G401.6 (cell line): ENCODE results near the gene TAF4.

Experiments used
- FAIRE-seq: peaks from 2 replicates; lab custom pipeline; 2012; peaks lifted over from hg19 to GRCh38; lab: Jason Lieb, UNC

Gene TAF4

GRCh38 chr20:62021793-62022385 lies 43.8 kb downstream of the TAF4 start:
- no peak for FAIRE-seq

- no peak for FAIRE-seq
These were observed 44.6 kb downstream of the TAF4 start for GRCh38 chr20:62020935-62021701.

GRCh38 chr20:62019881-62020492 lies 45.7 kb downstream of the TAF4 start:
- FAIRE-seq, result no peak

- FAIRE-seq, result no peak
These were observed 46.4 kb downstream of the TAF4 start for GRCh38 chr20:62019144-62019805.

- FAIRE-seq, result no peak
These were observed 47.1 kb downstream of the TAF4 start for GRCh38 chr20:62018437-62019143.

GRCh38 chr20:62015540-62016288 lies 50.0 kb downstream of the TAF4 start:
- no peak for FAIRE-seq

- FAIRE-seq, result no peak
These were observed 50.7 kb downstream of the TAF4 start for GRCh38 chr20:62014889-62015537.

GRCh38 chr20:62014488-62014775 lies 51.2 kb downstream of the TAF4 start:
- no peak for FAIRE-seq

GRCh38 chr20:62012631-62013030 lies 53.0 kb downstream of the TAF4 start:
- FAIRE-seq, result no peak

GRCh38 chr20:62011938-62012534 lies 53.6 kb downstream of the TAF4 start:
- no peak for FAIRE-seq

- FAIRE-seq, result no peak
These were observed 54.3 kb downstream of the TAF4 start for GRCh38 chr20:62011403-62011790.

GRCh38 chr20:62010551-62011402 lies 54.9 kb downstream of the TAF4 start:
- peak; percentile 84 for FAIRE-seq

GRCh38 chr20:62009869-62010445 lies 55.7 kb downstream of the TAF4 start:
- no peak for FAIRE-seq

GRCh38 chr20:62009322-62009721 lies 56.4 kb downstream of the TAF4 start:
- no peak for FAIRE-seq

- no peak for FAIRE-seq
These were observed 57.0 kb downstream of the TAF4 start for GRCh38 chr20:62008643-62009183.

GRCh38 chr20:62007127-62007647 lies 58.5 kb downstream of the TAF4 start:
- no peak for FAIRE-seq

GRCh38 chr20:62006482-62006881 lies 59.2 kb downstream of the TAF4 start:
- FAIRE-seq, result no peak

- no peak for FAIRE-seq
These were observed 61.1 kb downstream of the TAF4 start for GRCh38 chr20:62004614-62005013.
